PC-9 (cell line): ENCODE measurements around the gene TRAPPC10.

Experiments used
- CTCF ChIP-seq: fragments of 200-600 bp; sonication (generic); conservative IDR thresholded peaks from 2 replicates; pipeline ENCODE4 v1.6.1; 2017; ENCODE audit warnings: mixed run types, antibody characterized with exemption, mild to moderate bottlenecking, moderate library complexity
- EZH2 ChIP-seq: fragments of 200-600 bp; sonication (generic); IDR thresholded peaks from 2 replicates; pipeline ENCODE4 v1.8.0; 2017; ENCODE audit warnings: antibody characterized with exemption, low read depth

GRCh38 chr21:43979654-43980053 is 32.5 kb upstream of the TRAPPC10 start:
- TF ChIP-seq CTCF = no peak
- TF ChIP-seq EZH2 = no peak
